GM15510 (cell line): ENCODE measurements around the gene GCLC.

Source experiments
- POLR2A ChIP-seq: IDR thresholded peaks from 3 replicates; pipeline ENCODE4 v1.6.1; 2011; ENCODE audit warnings: borderline replicate concordance; ENCODE audit not compliant: insufficient read length; ENCODE audit errors: extremely low read depth

Gene GCLC

DNA sequence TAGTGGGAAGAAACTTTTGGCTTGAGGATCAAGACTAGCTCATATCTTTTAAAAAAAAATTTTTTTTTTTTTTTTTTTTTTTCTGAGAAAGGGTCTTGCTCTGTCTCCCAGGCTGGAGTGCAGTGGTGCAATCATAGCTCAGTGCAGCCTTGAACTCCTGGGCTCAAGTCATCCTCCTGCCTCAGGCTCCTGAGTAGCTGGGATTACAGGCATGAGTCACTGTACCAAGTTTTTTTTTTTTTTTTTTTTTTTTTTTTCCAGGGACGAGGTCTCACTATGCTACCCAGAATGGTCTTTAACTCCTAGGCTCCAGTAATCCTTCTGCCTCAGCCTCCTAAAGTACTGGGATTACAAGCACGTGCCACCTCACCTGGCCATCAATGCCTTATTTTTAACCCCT is 27.9 kb downstream of the GCLC start:
- no peak for TF ChIP-seq POLR2A

- TF ChIP-seq POLR2A = no peak
These were observed 30.2 kb downstream of the GCLC start for GRCh38 chr6:53514677-53515076.

- no peak for TF ChIP-seq POLR2A
These were observed 31.4 kb downstream of the GCLC start for GRCh38 chr6:53513519-53513966.

- TF ChIP-seq POLR2A = no peak
These were observed 31.8 kb downstream of the GCLC start for GRCh38 chr6:53513056-53513455.

- TF ChIP-seq POLR2A = no peak
These were observed 32.3 kb downstream of the GCLC start for GRCh38 chr6:53512626-53513025.

- no peak for TF ChIP-seq POLR2A
These were observed 34.2 kb downstream of the GCLC start for GRCh38 chr6:53510746-53511145.

DNA sequence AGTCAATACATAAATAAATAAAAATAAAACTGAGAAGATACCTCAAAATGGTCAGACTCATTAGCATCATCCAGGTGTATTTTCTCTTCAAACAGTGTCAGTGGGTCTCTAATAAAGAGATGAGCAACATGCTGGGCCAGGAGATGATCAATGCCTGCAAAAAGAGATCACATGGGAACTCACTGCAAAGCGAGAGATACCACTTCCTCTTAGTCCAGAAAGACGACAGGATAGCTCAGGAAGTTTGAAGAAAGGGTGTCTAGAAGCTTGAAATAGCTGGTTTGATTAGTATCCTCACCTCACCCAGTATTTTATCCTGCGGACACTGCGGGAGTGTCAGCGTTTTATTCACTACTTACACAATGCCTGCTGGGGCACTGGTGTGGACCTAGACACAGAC is 38.0 kb downstream of the GCLC start:
- TF ChIP-seq POLR2A = no peak

- TF ChIP-seq POLR2A = no peak
These were observed 40.4 kb downstream of the GCLC start for GRCh38 chr6:53504512-53504911.

DNA sequence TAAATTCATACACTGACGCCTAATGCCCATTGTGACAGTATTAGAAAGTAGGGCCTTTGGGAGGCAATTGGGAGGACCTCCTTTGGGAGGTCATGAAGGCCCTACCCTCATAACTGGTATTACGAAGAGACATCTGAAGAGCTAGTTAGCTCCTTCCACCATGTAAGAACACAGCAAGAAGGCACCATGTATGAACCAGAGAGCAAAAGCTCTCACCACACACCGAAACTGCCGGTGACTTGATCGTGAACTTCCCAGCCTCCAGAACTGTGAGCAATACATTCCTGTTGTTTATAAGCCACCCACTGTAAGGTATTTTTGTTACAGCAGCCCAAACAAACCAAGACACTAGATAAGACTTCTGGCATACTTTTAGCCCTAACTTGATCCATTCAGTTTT is 41.8 kb downstream of the GCLC start:
- no peak for TF ChIP-seq POLR2A

- no peak for TF ChIP-seq POLR2A
These were observed 43.5 kb downstream of the GCLC start for GRCh38 chr6:53501432-53501831.

DNA sequence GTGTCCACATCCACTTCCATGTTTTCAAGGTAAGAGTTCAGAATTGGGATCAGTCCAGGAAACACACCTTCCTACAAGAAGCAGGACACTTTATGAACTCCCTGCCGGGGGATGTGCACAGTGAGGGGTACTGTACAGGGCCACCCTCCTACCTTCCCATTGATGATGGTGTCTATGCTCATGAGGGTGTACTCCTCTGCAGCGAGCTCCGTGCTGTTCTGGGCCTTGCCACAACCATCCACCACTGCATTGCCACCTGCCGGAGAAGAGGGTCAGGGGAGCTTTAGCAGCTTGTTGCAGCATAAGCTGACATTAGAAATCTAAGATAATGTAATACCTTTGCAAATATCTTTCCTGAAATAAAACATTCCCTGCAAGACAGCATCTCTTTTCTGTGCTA is 44.8 kb downstream of the GCLC start:
- no peak for TF ChIP-seq POLR2A

GRCh38 chr6:53499094-53499493 is 45.8 kb downstream of the GCLC start:
- TF ChIP-seq POLR2A = no peak

GRCh38 chr6:53498649-53499048 is 46.3 kb downstream of the GCLC start:
- TF ChIP-seq POLR2A = no peak

- TF ChIP-seq POLR2A = no peak
These were observed 47.0 kb downstream of the GCLC start for GRCh38 chr6:53497905-53498304.

DNA sequence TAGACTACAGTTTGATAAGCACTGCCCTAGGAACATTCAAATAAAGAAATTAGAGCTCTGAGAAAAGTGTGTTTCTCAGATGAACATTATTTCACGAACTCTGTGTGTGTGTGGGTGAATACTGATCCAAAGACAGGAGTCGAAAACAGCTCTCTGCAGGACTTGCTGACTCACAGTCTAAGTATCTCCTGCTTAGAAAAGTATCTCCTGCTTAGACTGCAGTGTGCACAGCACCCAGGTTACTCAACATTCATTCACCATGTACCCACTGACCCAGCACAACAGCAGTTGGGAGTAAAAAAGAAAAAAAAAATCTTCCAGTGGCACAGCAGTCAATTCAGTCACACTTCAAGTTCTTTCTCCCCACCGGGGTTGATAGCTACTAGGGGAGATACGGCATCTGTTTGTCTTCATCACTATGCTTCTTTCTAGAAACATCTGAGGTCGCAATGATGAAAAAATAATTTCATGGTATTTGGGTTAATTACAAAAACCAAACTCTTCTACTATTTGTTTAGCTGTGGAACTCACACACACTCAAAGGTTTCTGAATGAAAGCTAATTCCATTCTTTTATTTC is 48.0 kb downstream of the GCLC start:
- TF ChIP-seq POLR2A = no peak

GRCh38 chr6:53495506-53496499 is 49.1 kb downstream of the GCLC start:
- TF ChIP-seq POLR2A = no peak
